HCT116 (cell line): ENCODE results near the gene EEF2. TPM values are rescaled to one million over a fixed set of nuclear protein-coding genes. Genes with fewer than 3 reads are reported as not detected.
A peak's percentile ranks its signal among the peaks of the same experiment; 100 is the strongest.

Experiments
- ATAC-seq: fragments of 200-7000 bp; cut with Tn5 transposase; 2 replicates; pipeline ENCODE4 v1.9.1; 2020; ENCODE audit warnings: mild to moderate bottlenecking, moderate library complexity
- BruUV-seq: library from RNA; stranded (reverse); fragments of 400-500 nt; replicated peaks from 2 replicates; lab custom pipeline; 2021; lab: Mats Ljungman, UMichigan
- CTCF ChIA-PET: fragments of 300-600 bp; sonication (Branson Sonifier 250); formaldehyde crosslinking; loops from one replicate; lab custom pipeline; 2021; ENCODE audit warnings: antibody characterized with exemption; lab: Charles Lee
- POLR2A ChIA-PET: fragments of 300-600, 350-600 bp; sonication (Branson Sonifier 250); formaldehyde crosslinking; loops from one replicate; lab custom pipeline; 2021; ENCODE audit warnings: antibody characterized with exemption; lab: Charles Lee
- RAD21 ChIA-PET, 2 experiments: fragments of 300-600 bp; sonication (Branson Sonifier 250); formaldehyde crosslinking; loops; one replicate each; lab custom pipeline; 2023; ENCODE audit warnings: low total read pairs in 2 of 2; ENCODE audit not compliant: uncharacterized antibody in 2 of 2, unreplicated experiment in 2 of 2, low non-redundant PET in 1 of 2; lab: Charles Lee
- DNase-seq: peaks from one replicate; pipeline ENCODE4 v3.0.0-alpha.2; 2010; ENCODE audit warnings: low read depth, low spot score
- H2AFZ ChIP-seq: fragments of 200-600 bp; shearing (Covaris generic), sonication (generic); 2 replicates; pipeline ENCODE4 v1.6.1; 2017; ENCODE audit warnings: low read depth, mixed run types, mixed read lengths, antibody characterized with exemption, low read length; ENCODE audit not compliant: poor library complexity, severe bottlenecking
- H3K27ac ChIP-seq: 2 replicates; pipeline ENCODE4 v1.5.1; 2012; ENCODE audit warnings: low read depth, low read length
- H3K27me3 ChIP-seq: fragments of 200-600 bp; sonication (generic); 2 replicates; pipeline ENCODE4 v1.6.1; 2016; ENCODE audit warnings: mixed run types, low read length, mixed read lengths; ENCODE audit not compliant: insufficient read depth
- H3K36me3 ChIP-seq, 2 experiments: fragments of 200-500 bp in 1 of 2; fragments of 200-600 bp in 1 of 2; sonication (Bioruptor generic) in 1 of 2; sonication (generic) in 1 of 2; 2 replicates each; pipeline versions ENCODE4 v1.5.1 to v1.6.1; 2014 to 2016; ENCODE audit warnings: low read length in 2 of 2, inconsistent platforms in 1 of 2, mixed read lengths in 1 of 2, mixed run types in 1 of 2; ENCODE audit not compliant: insufficient read depth in 2 of 2, control insufficient read depth in 1 of 2
- H3K4me1 ChIP-seq, 2 experiments: fragments of 200-600 bp in 1 of 2; sonication (generic) in 1 of 2; 2 replicates each; pipeline versions ENCODE4 v1.5.1 to v1.6.1; 2012 to 2017; ENCODE audit warnings: low read length in 2 of 2, inconsistent platforms in 1 of 2, mild to moderate bottlenecking in 1 of 2, mixed read lengths in 1 of 2, mixed run types in 1 of 2, moderate library complexity in 1 of 2; ENCODE audit not compliant: insufficient read depth in 2 of 2, control insufficient read depth in 1 of 2
- H3K4me2 ChIP-seq: fragments of 200-600 bp; sonication (generic); 2 replicates; pipeline ENCODE4 v1.6.1; 2017; ENCODE audit warnings: mixed run types, low read length, mixed read lengths
- H3K4me3 ChIP-seq, 2 experiments: fragments of 200-600 bp in 1 of 2; sonication (generic) in 1 of 2; replicated peaks in 1 of 2; 2 replicates each; pipeline ENCODE4 v1.5.1; 2011 to 2016; ENCODE audit warnings: low read length in 2 of 2, control low read depth in 1 of 2, low read depth in 1 of 2, mild to moderate bottlenecking in 1 of 2, mixed read lengths in 1 of 2, mixed run types in 1 of 2
- H3K79me2 ChIP-seq: fragments of 200-600 bp; sonication (generic); 2 replicates; pipeline ENCODE4 v1.6.1; 2017; ENCODE audit warnings: mild to moderate bottlenecking, mixed run types, low read length, moderate library complexity, mixed read lengths; ENCODE audit not compliant: insufficient read depth
- H3K9ac ChIP-seq: fragments of 200-600 bp; sonication (generic); 2 replicates; pipeline ENCODE4 v1.6.1; 2016; ENCODE audit warnings: low read length, mixed read lengths
- H3K9me2 ChIP-seq: fragments of 200-600 bp; sonication (generic), shearing (Covaris generic); 2 replicates; pipeline ENCODE4 v1.6.1; 2017; ENCODE audit warnings: mixed run types, mild to moderate bottlenecking, moderate library complexity; ENCODE audit not compliant: insufficient read depth
- H3K9me3 ChIP-seq, 2 experiments: fragments of 200-500 bp in 1 of 2; fragments of 200-600 bp in 1 of 2; sonication (Bioruptor generic) in 1 of 2; sonication (generic) in 1 of 2; 2 replicates each; pipeline ENCODE4 v1.6.1; 2014 to 2017; ENCODE audit warnings: low read length in 2 of 2, mixed read lengths in 2 of 2, inconsistent platforms in 1 of 2, low read depth in 1 of 2, mild to moderate bottlenecking in 1 of 2, mixed run types in 1 of 2, moderate library complexity in 1 of 2; ENCODE audit not compliant: control insufficient read depth in 1 of 2, insufficient read depth in 1 of 2
- H4K20me1 ChIP-seq: fragments of 200-600 bp; sonication (generic), shearing (Covaris generic); 2 replicates; pipeline ENCODE4 v1.6.1; 2017; ENCODE audit warnings: mixed run types, mild to moderate bottlenecking, moderate library complexity; ENCODE audit not compliant: insufficient read depth
- ATF3 ChIP-seq: IDR thresholded peaks from 2 replicates; pipeline ENCODE4 v1.6.1; 2012
- CEBPB ChIP-seq: IDR thresholded peaks from 2 replicates; pipeline ENCODE4 v1.6.1; 2012; ENCODE audit warnings: low read depth
- CTCF ChIP-seq, 3 experiments: fragments of 200-600 bp in 1 of 3; sonication (generic) in 1 of 3; IDR thresholded peaks in 2 of 3; conservative IDR thresholded peaks in 1 of 3; 2 replicates each; pipeline ENCODE4 v1.5.1; 2012 to 2017; ENCODE audit warnings: low read depth in 2 of 3, low read length in 2 of 3, antibody characterized with exemption in 1 of 3, borderline replicate concordance in 1 of 3, control low read depth in 1 of 3, mild to moderate bottlenecking in 1 of 3, mixed read lengths in 1 of 3, mixed run types in 1 of 3, moderate library complexity in 1 of 3; ENCODE audit not compliant: insufficient read depth in 1 of 3
- ELF1 ChIP-seq: IDR thresholded peaks from 2 replicates; pipeline ENCODE4 v1.6.1; 2012; ENCODE audit warnings: low read depth, borderline replicate concordance
- EZH2 ChIP-seq: fragments of 200-600 bp; sonication (generic); IDR thresholded peaks from 2 replicates; pipeline ENCODE4 v1.6.1; 2017; ENCODE audit warnings: antibody characterized with exemption, mixed run types
- FOSL1 ChIP-seq: IDR thresholded peaks from 2 replicates; pipeline ENCODE4 v1.6.1; 2012; ENCODE audit warnings: low read depth
- JUND ChIP-seq: IDR thresholded peaks from 2 replicates; pipeline ENCODE4 v1.6.1; 2012
- MAX ChIP-seq: IDR thresholded peaks from 2 replicates; pipeline ENCODE4 v1.6.1; 2012
- POLR2A ChIP-seq: IDR thresholded peaks from 2 replicates; pipeline ENCODE4 v1.7.0; 2011; ENCODE audit warnings: borderline replicate concordance; ENCODE audit not compliant: insufficient read depth, insufficient read length; ENCODE audit errors: extremely low read depth
- SIN3A ChIP-seq: IDR thresholded peaks from 2 replicates; pipeline ENCODE4 v1.6.1; 2012; ENCODE audit warnings: low read depth
- SRF ChIP-seq: IDR thresholded peaks from 2 replicates; pipeline ENCODE4 v1.6.1; 2012; ENCODE audit warnings: low read depth
- TCF7L2 ChIP-seq: IDR thresholded peaks from 2 replicates; pipeline ENCODE4 v1.7.0; 2011; ENCODE audit warnings: borderline replicate concordance, inconsistent platforms; ENCODE audit not compliant: insufficient read depth, insufficient read length; ENCODE audit errors: extremely low read depth
- YY1 ChIP-seq: IDR thresholded peaks from 2 replicates; pipeline ENCODE4 v1.6.1; 2011; ENCODE audit warnings: low read length, low read depth, moderate library complexity, mild to moderate bottlenecking; ENCODE audit not compliant: insufficient replicate concordance; ENCODE audit errors: extremely low read depth
- ZFX ChIP-seq: fragments of 450-650 bp; IDR thresholded peaks from 2 replicates; pipeline ENCODE4 v1.6.1; 2017
- ZNF274 ChIP-seq: fragments of 200-500 bp; sonication (Bioruptor generic); IDR thresholded peaks from 2 replicates; pipeline ENCODE4 v1.6.1; 2014; ENCODE audit warnings: mild to moderate bottlenecking, low read depth, low read length, inconsistent platforms
- intact Hi-C: fragments of 100-400 bp; cut with micrococcal nuclease; formaldehyde crosslinking; loops from 2 replicates; pipeline ENCODE4 v1.10.0; 2022
- total RNA-seq: library from RNA; stranded (reverse); gene quantifications from one replicate; pipeline ENCODE4 v1.2.1, GENCODE V29; 2021; ENCODE audit not compliant: unreplicated experiment

The EEF2 gene
- total RNA-seq, 1 experiment from 2014 or later: 3,796 TPM

- POLR2A ChIA-PET: interaction anchor here (0.5 to 1.5 kb wide), 2 partner anchors 9 to 161 kb away, joined by 3 to 9 read pairs; partner anchors contain the start of gene EEF2
- H3K27ac ChIP-seq: peak overlapping the region; percentile 32; the same call in 1 of the 2 replicates
- no peak for DNase-seq
- no peak overlapping the region for H3K4me3 ChIP-seq
- TF ChIP-seq SRF (no peak), ZFX (no peak), CEBPB (no peak), EZH2 (no peak), CTCF (IDR thresholded peaks at IDR 0.05 in 2 of 3, conservative IDR thresholded peaks at IDR 0.05 in 1 of 3; ENCODE audit: borderline replicate concordance in 1 of 3, insufficient read depth in 1 of 3, low read depth in 2 of 3, low read length in 2 of 3) (no peak), ELF1 (no peak), JUND (no peak), ZNF274 (no peak), MAX (no peak), SIN3A (no peak), FOSL1 (no peak), ATF3 (no peak), POLR2A (no peak), TCF7L2 (no peak), YY1 (no peak)
- TF ChIP-seq, all 23 proteins: peak for 0
- TSS peak; percentile 30 for BruUV-seq
- CTCF ChIA-PET: no interaction called here
- Histone ChIP-seq H4K20me1 (peaks cover 54% of the 10 kb centered on the region; the same call in 1 of the 2 replicates), H3K9me2 (no peaks in the 10 kb centered on the region), H3K4me1 (peaks cover 0 to 10% of the 10 kb centered on the region in 2 experiments; a peak in 2 of 4 replicates), H3K27me3 (no peaks in the 10 kb centered on the region), H3K9me3 (no peaks in the 10 kb centered on the region), H3K4me2 (no peak overlapping the region), H3K79me2 (peaks cover 65% of the 10 kb centered on the region), H2AFZ (no peak overlapping the region), H3K36me3 (peaks cover 53 to 63% of the 10 kb centered on the region in 2 experiments), H3K9ac (no peak overlapping the region)
- RAD21 ChIA-PET: no interaction called here
- peak; percentile 6; the same call in 1 of the 2 replicates for ATAC-seq
- intact Hi-C loops: no loop called here
These were observed 8.6 kb downstream of the EEF2 start for GRCh38 chr19:3976495-3977241.
